Kidney (tissue), 14 donors: ENCODE data around the gene ZNF469. TPM values are rescaled to one million over a fixed set of nuclear protein-coding genes. Genes with fewer than 3 reads are reported as not detected.

Source experiments
- DNase-seq, 5 donors: peaks; one replicate each; pipeline ENCODE4 v3.0.0-alpha.2; 2013 to 2020
- FAIRE-seq: peaks from 2 replicates; lab custom pipeline; 2012; peaks lifted over from hg19 to GRCh38; lab: Jason Lieb, UNC
- H3K27ac ChIP-seq, 2 donors: one replicate each; pipeline ENCODE4 v1.7.0; 2013; ENCODE audit warnings: low read depth in 2 of 2, low read length in 2 of 2, inconsistent platforms in 1 of 2
- H3K27me3 ChIP-seq: one replicate; pipeline ENCODE4 v1.7.1; 2013; ENCODE audit warnings: low read length, inconsistent platforms; ENCODE audit not compliant: control insufficient read depth, insufficient read depth
- H3K36me3 ChIP-seq, 3 donors: one replicate each; pipeline versions ENCODE4 v1.7.0 to v1.7.1; 2013; ENCODE audit warnings: low read length in 3 of 3, control low read depth in 1 of 3, inconsistent platforms in 1 of 3; ENCODE audit not compliant: insufficient read depth in 3 of 3, control insufficient read depth in 2 of 3
- H3K4me1 ChIP-seq, 3 donors: one replicate each; pipeline versions ENCODE4 v1.7.0 to v1.7.1; 2013; ENCODE audit warnings: low read length in 3 of 3, inconsistent platforms in 1 of 3, low read depth in 1 of 3; ENCODE audit not compliant: control insufficient read depth in 2 of 3, insufficient read depth in 2 of 3
- H3K4me3 ChIP-seq, 3 donors: one replicate each; pipeline versions ENCODE4 v1.7.0 to v1.8.1; 2013; ENCODE audit warnings: low read length in 3 of 3, control low read depth in 1 of 3, inconsistent platforms in 1 of 3
- H3K9ac ChIP-seq, 3 donors: one replicate each; pipeline versions ENCODE4 v1.7.0 to v1.7.1; 2013; ENCODE audit warnings: low read length in 3 of 3, control low read depth in 1 of 3, inconsistent platforms in 1 of 3
- H3K9me3 ChIP-seq, 3 donors: one replicate each; pipeline versions ENCODE4 v1.7.0 to v1.7.1; 2013; ENCODE audit warnings: low read length in 3 of 3, control low read depth in 1 of 3, inconsistent platforms in 1 of 3; ENCODE audit not compliant: control insufficient read depth in 2 of 3, insufficient read depth in 1 of 3
- CTCF ChIP-seq: IDR thresholded peaks from 3 replicates; pipeline ENCODE4 v1.5.1; 2012; ENCODE audit warnings: mild to moderate bottlenecking, moderate library complexity, borderline replicate concordance; ENCODE audit not compliant: insufficient read depth; ENCODE audit errors: extremely low read depth
- intact Hi-C: fragments of 100-400 bp; cut with DNase I; formaldehyde crosslinking; loops from one replicate; pipeline ENCODE4 v1.11.1; 2022
- polyA plus RNA-seq: library from polyadenylated mRNA; stranded (reverse); fragments of 350-450 nt; fragmentation: Illumina TruSeq; extraction: RNeasy Lipid Tissue Mini Kit (QIAGEN cat#74804); gene quantifications from one replicate; pipeline ENCODE4 v1.2.3, GENCODE V29; 2014; ENCODE audit warnings: low read depth, low replicate concordance; ENCODE audit not compliant: insufficient read depth
- total RNA-seq: library from RNA; stranded (reverse); fragmentation: NEBNext Ultra II Directional; extraction: Animal tissue kit (Norgen Biotek cat#: 25700); gene quantifications from one replicate; pipeline ENCODE4 v1.2.1, GENCODE V29; 2021
- donor health status: control.
- donor health status: control.
- donor health status: control.
- donor health status: control.
- donor health status: control.
- donor health status: DM: yes; HTN: yes; CAD: no.
- donor health status: Normal renal cell carcinoma (clear cell type).

The ZNF469 gene
- total and polyA plus RNA-seq, 2 donors from 2014 or later, result 0.09 to 1.6 TPM

DNA sequence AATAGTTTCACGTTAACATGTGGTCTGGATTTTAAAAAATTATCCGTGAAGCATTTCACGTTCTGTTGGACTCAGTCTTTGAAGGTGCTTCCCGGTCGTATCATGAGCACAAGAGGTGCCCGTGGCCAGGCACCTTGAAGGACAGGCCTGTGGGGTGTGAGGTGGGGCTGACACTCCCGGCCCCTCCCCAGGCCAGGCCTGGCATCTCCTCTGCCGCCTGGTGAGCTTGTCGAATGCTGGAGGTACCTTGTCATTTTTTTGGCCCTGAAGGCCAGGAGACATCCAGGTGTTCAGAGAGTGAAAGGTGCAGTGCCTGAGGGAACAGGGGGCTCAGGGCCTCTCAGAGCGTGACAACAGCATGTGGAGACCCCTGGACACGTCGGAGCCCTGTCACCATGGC is 11.7 kb downstream of the ZNF469 start:
- Histone ChIP-seq H3K9me3 (no peaks in the 10 kb centered on the region), H3K36me3 (no peaks in the 10 kb centered on the region), H3K4me1 (no peaks in the 10 kb centered on the region), H3K27ac (no peak overlapping the region), H3K4me3 (no peak overlapping the region), H3K9ac (no peak overlapping the region), H3K27me3 (no peaks in the 10 kb centered on the region)
- intact Hi-C loops, result no loop called here
- no peak for TF ChIP-seq CTCF
- DNase-seq (no peak), FAIRE-seq (no peak)

GRCh38 chr16:88395669-88396584 is 13.2 kb downstream of the ZNF469 start:
- Histone ChIP-seq H3K27ac (no peak overlapping the region), H3K4me1 (no peaks in the 10 kb centered on the region), H3K36me3 (no peaks in the 10 kb centered on the region), H3K4me3 (no peak overlapping the region), H3K9me3 (no peaks in the 10 kb centered on the region), H3K27me3 (no peaks in the 10 kb centered on the region), H3K9ac (no peak overlapping the region)
- TF ChIP-seq CTCF, result no peak
- FAIRE-seq (no peak), DNase-seq (no peak)
- intact Hi-C loops, result no loop called here

- TF ChIP-seq CTCF, result no peak
- FAIRE-seq (no peak), DNase-seq (no peak)
- H3K36me3 ChIP-seq, result no peaks in the 10 kb centered on the region
- intact Hi-C loops, result no loop called here
- H3K9me3 ChIP-seq, result no peaks in the 10 kb centered on the region
- H3K4me1 ChIP-seq, result no peaks in the 10 kb centered on the region
- H3K9ac ChIP-seq, result no peak overlapping the region
- H3K27me3 ChIP-seq, result no peaks in the 10 kb centered on the region
- no peak overlapping the region for H3K4me3 ChIP-seq
- H3K27ac ChIP-seq, result no peak overlapping the region
These were observed 15.6 kb downstream of the ZNF469 start for GRCh38 chr16:88398170-88398873.
